ENCODE measurements around the gene CFP.

- TF ChIP-seq CTCF (IDR thresholded peaks at IDR 0.05; ENCODE audit: borderline replicate concordance, extremely low read depth, low read length, poor library complexity, severe bottlenecking) = no peak
- TF ChIP-seq EZH2 (IDR thresholded peaks at IDR 0.05; ENCODE audit: borderline replicate concordance, low read depth, low read length, severe bottlenecking) = no peak
These were observed 9.4 kb downstream of the CFP start for GRCh38 chrX:47620303-47620685.
